ENCODE data around the gene EEF2KMT.
"Not testable (repeated sequence)": the region's sequence is repeated elsewhere in the genome, so short reads cannot be mapped to it uniquely, and the experiment has no call there.

The EEF2KMT gene, protein sequence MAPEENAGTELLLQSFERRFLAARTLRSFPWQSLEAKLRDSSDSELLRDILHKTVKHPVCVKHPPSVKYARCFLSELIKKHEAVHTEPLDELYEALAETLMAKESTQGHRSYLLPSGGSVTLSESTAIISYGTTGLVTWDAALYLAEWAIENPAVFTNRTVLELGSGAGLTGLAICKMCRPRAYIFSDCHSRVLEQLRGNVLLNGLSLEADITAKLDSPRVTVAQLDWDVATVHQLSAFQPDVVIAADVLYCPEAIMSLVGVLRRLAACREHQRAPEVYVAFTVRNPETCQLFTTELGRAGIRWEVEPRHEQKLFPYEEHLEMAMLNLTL

DNA sequence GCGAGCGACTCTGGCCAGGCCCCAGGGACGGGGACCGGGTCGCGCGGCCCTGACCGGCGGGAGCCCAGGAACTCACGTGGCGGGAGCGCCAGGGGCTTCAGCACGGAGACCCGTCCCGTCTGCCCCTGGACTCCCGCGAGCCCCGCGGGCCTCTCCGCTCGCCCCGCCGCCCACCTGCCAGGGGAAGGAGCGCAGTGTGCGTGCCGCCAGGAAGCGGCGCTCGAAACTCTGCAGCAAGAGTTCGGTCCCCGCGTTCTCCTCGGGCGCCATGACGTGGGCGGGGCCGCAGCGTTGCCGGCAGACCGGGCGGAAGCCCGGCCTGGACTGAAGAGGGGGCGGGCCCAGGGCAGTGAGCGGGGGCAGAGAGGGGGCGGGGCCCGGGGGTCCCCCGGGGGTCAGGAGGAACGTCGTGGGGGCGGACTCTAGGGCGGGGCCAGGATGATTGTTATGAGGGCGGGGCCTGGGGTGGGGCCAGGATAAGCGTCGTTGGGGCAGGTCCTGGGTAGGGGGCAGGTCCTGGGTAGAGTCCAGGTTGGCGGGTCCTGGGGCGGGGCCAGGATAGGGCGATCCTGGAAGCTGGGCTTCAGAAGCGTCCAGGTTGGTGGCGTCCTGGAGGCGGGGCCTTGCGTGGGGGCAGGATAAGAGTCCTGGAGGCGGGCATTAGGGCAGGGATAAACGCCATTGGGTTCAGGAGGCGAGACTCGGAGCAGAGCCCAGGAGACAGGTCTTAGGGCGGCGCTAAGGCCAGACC lies at the start of gene EEF2KMT:
EEF2KMT (minus strand) TSS at position 326 of the 751 bp plus-strand sequence; CDS start at position 270, 56 bp downstream.
- not testable (repeated sequence) for H3K36me3 ChIP-seq (ENCODE audit: insufficient read depth, low read length); H3K27me3 ChIP-seq (ENCODE audit: insufficient read depth, low read length); H3K4me1 ChIP-seq (ENCODE audit: control insufficient read depth, insufficient read depth, low read length, unreplicated experiment); H3K79me2 ChIP-seq (ENCODE audit: control insufficient read depth, insufficient read depth, low read length, unreplicated experiment)
- H2AFZ ChIP-seq (ENCODE audit: low read length, unreplicated experiment) = peak within 1 kb of the TSS; percentile 86
- peak within 1 kb of the TSS; percentile 58; the same call in 1 of the 2 replicates for H3K27ac ChIP-seq (ENCODE audit: low read depth, low read length)
- H3K4me3 ChIP-seq (ENCODE audit: low read depth, low read length) = peak within 1 kb of the TSS; percentile 93

DNA sequence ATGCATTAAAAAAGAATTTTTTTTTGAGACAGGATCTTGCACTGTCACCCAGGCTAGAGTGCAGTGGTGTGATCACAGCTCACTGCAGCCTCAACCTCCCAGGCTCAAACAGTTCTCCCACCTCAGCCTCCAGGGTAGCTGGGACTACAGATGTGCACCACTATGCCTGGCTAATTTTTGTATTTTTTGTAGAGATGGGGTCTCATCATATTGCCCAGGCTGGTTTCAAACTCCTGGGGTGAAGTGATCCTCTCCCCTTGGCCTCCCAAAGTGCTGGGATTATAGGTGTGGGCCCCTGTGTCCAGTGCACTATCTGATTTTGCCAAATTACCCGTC lies 47.0 kb upstream of the EEF2KMT start:
- H3K4me3 ChIP-seq (ENCODE audit: low read depth, low read length); H3K4me1 ChIP-seq (ENCODE audit: control insufficient read depth, insufficient read depth, low read length, unreplicated experiment); H3K36me3 ChIP-seq (ENCODE audit: insufficient read depth, low read length); H2AFZ ChIP-seq (ENCODE audit: low read length, unreplicated experiment); H3K27ac ChIP-seq (ENCODE audit: low read depth, low read length); H3K27me3 ChIP-seq (ENCODE audit: insufficient read depth, low read length); H3K79me2 ChIP-seq (ENCODE audit: control insufficient read depth, insufficient read depth, low read length, unreplicated experiment): not testable (repeated sequence)

GRCh38 chr16:5143761-5144620 lies 46.4 kb upstream of the EEF2KMT start:
- Histone ChIP-seq H3K27ac (ENCODE audit: low read depth, low read length) (no peak overlapping the region), H3K79me2 (ENCODE audit: control insufficient read depth, insufficient read depth, low read length, unreplicated experiment) (no peaks in the 10 kb centered on the region), H3K27me3 (ENCODE audit: insufficient read depth, low read length) (peaks cover 8% of the 10 kb centered on the region), H3K4me3 (ENCODE audit: low read depth, low read length) (no peak overlapping the region), H2AFZ (ENCODE audit: low read length, unreplicated experiment) (no peak overlapping the region), H3K36me3 (ENCODE audit: insufficient read depth, low read length) (no peaks in the 10 kb centered on the region), H3K4me1 (ENCODE audit: control insufficient read depth, insufficient read depth, low read length, unreplicated experiment) (no peaks in the 10 kb centered on the region)

DNA sequence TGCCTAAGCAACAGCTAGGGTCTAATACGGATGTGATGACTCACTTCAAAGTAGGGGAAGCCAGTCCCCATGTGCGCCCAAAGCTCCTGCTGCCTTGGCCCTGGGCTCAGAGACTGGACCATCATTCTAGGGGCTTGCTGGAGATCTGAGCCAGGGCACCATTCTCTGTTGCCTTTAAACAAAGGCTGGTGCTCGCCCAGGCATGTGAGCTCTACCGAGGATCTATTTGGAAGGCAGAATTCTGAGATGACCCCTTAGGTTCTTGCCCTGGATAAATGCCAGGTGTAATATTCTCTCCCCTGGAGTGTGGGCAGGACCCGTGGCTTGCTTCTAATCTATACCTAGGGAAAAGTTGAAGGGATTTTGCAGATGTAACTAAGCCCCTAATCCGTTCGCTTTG lies 42.6 kb upstream of the EEF2KMT start:
- H2AFZ ChIP-seq (ENCODE audit: low read length, unreplicated experiment); H3K79me2 ChIP-seq (ENCODE audit: control insufficient read depth, insufficient read depth, low read length, unreplicated experiment); H3K4me3 ChIP-seq (ENCODE audit: low read depth, low read length); H3K4me1 ChIP-seq (ENCODE audit: control insufficient read depth, insufficient read depth, low read length, unreplicated experiment); H3K36me3 ChIP-seq (ENCODE audit: insufficient read depth, low read length); H3K27me3 ChIP-seq (ENCODE audit: insufficient read depth, low read length); H3K27ac ChIP-seq (ENCODE audit: low read depth, low read length): not testable (repeated sequence)

DNA sequence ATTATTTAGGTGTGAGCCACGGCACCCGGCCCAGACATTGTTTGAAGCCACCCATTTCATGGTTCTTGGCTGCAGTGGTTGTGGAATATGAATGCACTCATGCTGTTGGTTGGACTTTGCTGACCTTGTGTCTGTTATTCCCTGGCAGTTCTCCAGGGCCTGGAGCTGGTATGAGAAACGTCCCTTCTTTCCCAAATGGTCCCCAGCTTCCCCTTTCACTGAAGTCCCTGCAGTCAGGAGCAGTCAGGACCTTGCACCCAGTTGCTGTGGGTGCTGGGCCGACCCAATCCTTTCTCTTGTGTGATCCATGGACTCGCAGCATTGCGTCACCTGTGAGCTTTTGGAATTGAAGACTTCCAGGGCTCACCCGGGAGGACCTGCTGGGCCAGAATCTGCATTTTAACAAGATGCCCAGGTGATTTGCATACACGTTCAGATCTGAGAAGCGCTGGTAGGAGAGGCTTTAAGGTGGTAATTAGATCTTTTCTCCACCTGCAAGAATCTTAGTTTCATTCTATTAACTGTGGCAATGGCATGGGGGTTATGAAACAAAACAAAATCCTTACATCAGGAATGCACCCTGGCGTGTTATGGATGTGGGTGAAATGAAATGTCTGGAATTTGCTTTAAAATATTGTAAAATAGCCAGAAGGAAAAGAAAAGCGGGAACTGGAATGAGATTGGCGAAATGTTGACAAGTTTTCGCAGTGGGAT lies 37.3 kb upstream of the EEF2KMT start:
- H3K36me3 ChIP-seq (ENCODE audit: insufficient read depth, low read length); H2AFZ ChIP-seq (ENCODE audit: low read length, unreplicated experiment); H3K79me2 ChIP-seq (ENCODE audit: control insufficient read depth, insufficient read depth, low read length, unreplicated experiment); H3K27me3 ChIP-seq (ENCODE audit: insufficient read depth, low read length); H3K4me1 ChIP-seq (ENCODE audit: control insufficient read depth, insufficient read depth, low read length, unreplicated experiment); H3K27ac ChIP-seq (ENCODE audit: low read depth, low read length); H3K4me3 ChIP-seq (ENCODE audit: low read depth, low read length): not testable (repeated sequence)

DNA sequence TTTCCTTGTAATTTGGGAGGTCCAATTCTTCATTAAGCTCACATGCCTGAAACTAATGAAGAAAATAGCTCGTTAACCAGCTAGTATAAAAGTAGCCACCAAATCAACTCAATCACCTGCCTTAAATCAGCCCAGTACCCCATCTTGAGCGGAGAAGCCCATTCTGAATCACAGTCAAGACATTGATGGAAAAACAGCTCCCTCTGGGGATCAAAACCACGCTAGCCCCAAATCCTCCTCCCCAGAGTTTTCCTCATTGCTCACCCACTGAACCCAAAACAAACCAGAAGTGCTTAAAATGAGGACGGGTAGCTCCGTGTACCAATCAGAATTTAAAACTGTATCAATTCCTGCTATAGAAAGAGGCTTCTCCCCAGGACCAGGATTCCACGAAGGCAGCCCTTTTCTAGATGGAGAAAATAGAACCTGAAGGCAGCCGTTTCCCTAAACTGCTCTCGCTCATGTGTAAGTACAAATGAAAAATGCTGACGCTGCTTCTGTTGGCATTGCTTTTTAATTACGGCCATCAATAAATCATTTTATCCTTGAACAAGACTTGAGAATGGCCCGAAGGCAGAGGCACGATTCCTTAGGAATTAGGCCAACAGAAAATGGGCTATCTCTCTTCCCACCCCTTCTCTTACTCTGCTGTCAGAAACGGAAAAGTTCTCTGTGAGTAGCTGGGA lies 35.5 kb upstream of the EEF2KMT start:
- H3K79me2 ChIP-seq (ENCODE audit: control insufficient read depth, insufficient read depth, low read length, unreplicated experiment); H3K4me1 ChIP-seq (ENCODE audit: control insufficient read depth, insufficient read depth, low read length, unreplicated experiment); H3K36me3 ChIP-seq (ENCODE audit: insufficient read depth, low read length); H2AFZ ChIP-seq (ENCODE audit: low read length, unreplicated experiment); H3K27ac ChIP-seq (ENCODE audit: low read depth, low read length); H3K4me3 ChIP-seq (ENCODE audit: low read depth, low read length); H3K27me3 ChIP-seq (ENCODE audit: insufficient read depth, low read length): not testable (repeated sequence)

GRCh38 chr16:5131467-5132004 lies 33.9 kb upstream of the EEF2KMT start:
- not testable (repeated sequence) for H3K4me3 ChIP-seq (ENCODE audit: low read depth, low read length); H3K27me3 ChIP-seq (ENCODE audit: insufficient read depth, low read length); H2AFZ ChIP-seq (ENCODE audit: low read length, unreplicated experiment); H3K4me1 ChIP-seq (ENCODE audit: control insufficient read depth, insufficient read depth, low read length, unreplicated experiment); H3K79me2 ChIP-seq (ENCODE audit: control insufficient read depth, insufficient read depth, low read length, unreplicated experiment); H3K36me3 ChIP-seq (ENCODE audit: insufficient read depth, low read length); H3K27ac ChIP-seq (ENCODE audit: low read depth, low read length)

- H3K4me1 ChIP-seq (ENCODE audit: control insufficient read depth, insufficient read depth, low read length, unreplicated experiment); H3K36me3 ChIP-seq (ENCODE audit: insufficient read depth, low read length); H3K79me2 ChIP-seq (ENCODE audit: control insufficient read depth, insufficient read depth, low read length, unreplicated experiment); H3K27ac ChIP-seq (ENCODE audit: low read depth, low read length); H3K4me3 ChIP-seq (ENCODE audit: low read depth, low read length); H2AFZ ChIP-seq (ENCODE audit: low read length, unreplicated experiment): not testable (repeated sequence)
- H3K27me3 ChIP-seq (ENCODE audit: insufficient read depth, low read length) = peaks cover 20% of the 10 kb centered on the region
Observed at GRCh38 chr16:5117300-5118087, 19.9 kb upstream of the EEF2KMT start.

DNA sequence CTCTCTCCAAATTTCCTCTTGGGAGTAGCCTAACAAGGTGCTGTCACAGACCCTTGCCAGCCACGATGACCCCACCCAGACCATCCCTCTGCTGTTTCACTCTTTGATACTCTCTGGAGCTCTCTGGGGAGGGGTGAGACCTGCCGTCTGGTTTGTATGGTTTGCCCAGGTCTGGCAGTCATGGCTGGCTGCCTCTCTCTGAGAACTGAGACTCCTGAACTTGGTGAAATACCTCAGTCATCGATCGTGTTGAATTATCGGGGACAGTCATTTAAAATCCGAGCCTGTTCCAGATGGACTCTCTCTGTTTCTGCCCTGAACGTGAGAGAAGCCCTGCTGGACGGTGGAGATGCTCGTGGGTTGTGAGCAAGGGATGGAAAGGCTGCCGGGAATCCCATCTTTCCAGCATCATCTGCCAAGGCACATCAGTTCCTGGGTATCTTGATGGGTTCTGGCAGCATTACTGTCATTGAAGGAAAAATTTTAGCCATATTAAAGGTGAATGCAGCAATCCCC lies 19.2 kb upstream of the EEF2KMT start:
- H3K4me1 ChIP-seq (ENCODE audit: control insufficient read depth, insufficient read depth, low read length, unreplicated experiment); H3K36me3 ChIP-seq (ENCODE audit: insufficient read depth, low read length); H3K79me2 ChIP-seq (ENCODE audit: control insufficient read depth, insufficient read depth, low read length, unreplicated experiment); H3K4me3 ChIP-seq (ENCODE audit: low read depth, low read length); H3K27ac ChIP-seq (ENCODE audit: low read depth, low read length); H2AFZ ChIP-seq (ENCODE audit: low read length, unreplicated experiment): not testable (repeated sequence)
- H3K27me3 ChIP-seq (ENCODE audit: insufficient read depth, low read length) = peaks cover 20% of the 10 kb centered on the region

All from ACC112 (cell line).